Measurements from ENCODE around the gene CAMSAP1.

CAMSAP1 gene

DNA sequence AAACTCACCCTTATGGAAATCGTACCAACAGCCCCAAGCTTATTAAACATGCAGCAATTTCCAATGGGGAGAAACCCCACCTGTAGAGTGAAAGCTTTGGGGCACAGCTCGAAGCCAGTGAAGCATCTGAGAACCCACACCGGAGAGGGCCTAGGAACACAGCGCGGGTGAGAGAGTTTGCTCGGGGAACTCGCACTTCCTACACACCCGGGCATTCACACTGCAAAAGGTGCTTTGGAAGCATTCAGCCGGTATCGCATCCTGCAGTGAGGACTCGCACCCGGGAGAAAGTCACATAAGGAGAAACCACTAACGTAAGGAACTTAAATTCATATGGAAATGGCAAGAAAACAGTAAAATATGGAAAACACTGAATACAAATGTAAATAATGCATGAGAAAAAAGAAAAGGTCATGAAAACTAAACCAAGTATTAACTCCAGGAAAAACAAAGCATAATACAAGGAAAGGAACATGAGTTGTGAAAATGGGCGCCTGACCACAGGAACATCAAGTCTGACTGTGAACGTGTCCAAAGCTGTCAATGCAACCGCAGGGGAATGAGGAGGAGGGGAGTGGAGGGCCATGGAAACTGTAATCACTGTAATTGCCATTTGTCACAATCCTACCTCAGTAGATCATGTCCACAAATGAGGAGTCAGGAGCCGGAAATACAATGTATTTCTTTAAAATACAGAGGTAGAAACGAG, 28.7 kb downstream of the CAMSAP1 start:
- peak in 1 of 3 experiments; percentile 12 for DNase-seq

DNA sequence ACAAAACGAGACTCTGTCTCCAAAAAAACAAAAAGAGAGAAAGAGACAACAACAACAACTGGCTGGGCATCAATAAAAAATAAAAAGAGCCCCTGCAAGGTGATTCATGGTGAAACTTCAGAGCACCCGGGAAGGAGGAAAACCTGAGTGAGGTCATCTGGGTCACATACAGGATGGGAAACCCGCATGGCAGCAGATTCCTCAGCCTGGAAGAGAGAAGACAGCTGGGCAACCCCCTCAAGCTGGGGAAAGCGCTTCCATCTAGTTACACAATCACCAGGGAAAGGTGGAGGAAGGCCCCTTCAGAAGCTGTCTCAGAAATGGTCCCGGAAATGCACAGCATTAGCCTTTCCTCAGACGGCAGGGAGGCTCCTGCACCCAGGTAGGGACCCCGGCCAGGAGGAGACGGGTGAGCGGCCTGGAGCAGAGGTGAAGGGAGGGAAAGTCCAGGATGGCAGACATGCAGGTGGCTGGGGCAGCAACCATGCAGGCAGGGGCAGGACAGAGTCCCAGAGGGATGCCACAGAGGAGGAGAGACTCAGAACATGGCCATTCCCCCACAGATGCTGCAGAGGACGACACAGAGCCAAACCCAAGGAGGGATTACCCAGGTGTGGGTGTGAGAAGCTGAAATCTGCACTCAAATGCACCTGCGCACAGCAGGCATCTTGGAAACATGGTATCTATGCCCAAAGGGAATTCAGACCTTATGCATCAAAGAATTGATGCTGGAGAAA, 29.4 kb downstream of the CAMSAP1 start:
- DNase-seq, result no peak

DNA sequence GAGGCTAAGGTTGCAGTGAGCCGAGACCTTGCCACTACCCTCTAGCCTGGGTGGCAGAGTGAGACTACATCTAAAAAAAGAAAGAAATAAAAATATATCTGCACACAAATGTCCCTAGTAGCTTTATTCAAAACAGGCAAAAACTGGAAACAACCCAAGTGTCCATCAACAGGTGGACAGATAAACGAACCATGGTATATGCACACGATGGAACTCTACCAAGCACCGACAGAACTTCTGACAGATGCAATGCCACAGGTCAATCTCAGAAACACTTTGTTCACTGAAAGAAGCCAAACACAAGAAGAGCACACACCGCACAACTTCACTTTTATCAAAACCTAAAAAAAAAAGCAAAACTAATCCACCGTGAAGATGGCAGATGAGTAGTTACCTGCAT, 30.4 kb downstream of the CAMSAP1 start:
- DNase-seq, result no peak

DNA sequence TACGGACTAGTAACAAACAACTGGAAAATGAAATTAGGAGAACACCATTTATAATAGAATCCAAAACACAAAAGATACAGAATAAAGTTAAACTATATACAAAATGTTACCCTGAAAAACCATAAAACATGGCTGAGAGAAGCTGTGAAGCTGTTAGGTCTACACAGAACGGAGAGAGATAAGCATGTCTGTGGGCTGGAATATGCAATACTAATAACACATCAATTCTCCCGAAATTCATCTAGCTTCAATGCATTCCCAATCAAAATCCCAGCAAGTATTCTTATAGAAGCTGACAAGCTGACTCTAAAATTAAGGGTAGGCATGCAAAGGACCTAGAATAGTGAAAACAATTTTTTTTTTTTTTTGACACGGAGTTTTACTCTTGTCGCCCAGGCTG, 32.5 kb downstream of the CAMSAP1 start:
- DNase-seq, result no peak

DNA sequence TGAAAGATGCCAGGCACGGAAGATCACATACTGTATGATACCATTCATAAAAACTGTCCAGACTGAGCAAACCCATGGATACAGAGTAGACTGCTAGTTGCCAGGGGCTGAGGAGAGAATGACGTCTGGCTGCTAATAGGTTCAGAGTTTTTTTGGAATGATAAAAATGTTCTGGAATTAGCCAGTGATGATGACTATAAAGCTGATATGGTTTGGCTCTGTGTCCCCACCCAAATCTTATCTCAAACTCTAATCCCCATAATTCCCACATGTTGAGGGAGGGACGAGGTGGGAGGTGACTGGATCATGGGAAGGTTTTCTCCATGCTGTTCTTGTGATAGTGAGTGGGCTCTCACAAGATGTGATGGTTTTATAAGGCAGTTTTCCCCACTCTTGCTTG, 37.4 kb downstream of the CAMSAP1 start:
- no peak for DNase-seq

DNA sequence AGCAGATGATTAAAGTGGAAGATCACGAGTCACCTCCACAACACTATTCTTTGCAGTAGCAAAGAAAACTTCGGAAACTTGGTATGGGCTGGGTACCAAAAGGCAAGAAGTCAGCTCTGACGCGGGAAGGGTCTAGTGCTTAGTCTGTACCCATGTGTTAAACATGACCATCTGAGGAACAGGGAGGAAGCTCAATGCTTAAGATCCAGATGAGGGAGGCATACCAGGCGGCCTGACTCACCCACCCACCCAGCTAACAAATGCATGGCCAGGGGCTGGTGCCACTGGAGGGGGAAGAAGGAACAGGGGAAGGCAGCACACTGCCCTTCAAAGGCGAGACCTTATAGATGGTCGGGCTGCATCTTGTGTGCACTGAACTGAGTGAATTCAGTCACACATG, 41.8 kb downstream of the CAMSAP1 start:
- DNase-seq, result no peak

DNA sequence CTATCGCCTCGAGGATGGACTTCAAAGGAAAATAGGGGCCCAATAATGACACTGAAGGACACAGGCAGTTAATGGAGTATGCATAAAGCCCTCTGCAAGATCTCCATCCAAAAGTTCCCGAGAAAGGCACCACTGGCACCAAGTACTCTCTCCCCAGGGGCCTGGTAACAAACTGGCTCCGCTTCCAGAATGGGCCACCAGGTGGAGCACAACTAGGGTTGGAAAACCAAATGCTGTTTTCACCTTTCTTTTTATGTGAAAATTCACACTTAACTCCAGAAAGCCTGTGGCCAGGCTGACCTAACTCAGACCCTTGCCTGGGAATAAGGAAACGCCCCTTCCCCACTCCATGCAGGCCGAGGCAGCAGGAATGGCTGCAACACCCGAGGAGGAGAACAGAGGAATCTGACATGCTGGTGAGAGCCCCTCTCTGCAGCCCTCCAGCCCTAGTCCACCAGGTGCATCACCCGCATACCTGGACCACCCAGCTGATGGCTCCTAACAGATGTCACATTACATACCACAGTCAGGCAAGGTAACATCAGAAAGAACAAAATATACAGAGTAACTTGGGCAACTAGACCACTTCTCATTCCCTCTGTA, 42.8 kb downstream of the CAMSAP1 start:
- DNase-seq, result peak; percentile 9 to 61 (median 25)

DNA sequence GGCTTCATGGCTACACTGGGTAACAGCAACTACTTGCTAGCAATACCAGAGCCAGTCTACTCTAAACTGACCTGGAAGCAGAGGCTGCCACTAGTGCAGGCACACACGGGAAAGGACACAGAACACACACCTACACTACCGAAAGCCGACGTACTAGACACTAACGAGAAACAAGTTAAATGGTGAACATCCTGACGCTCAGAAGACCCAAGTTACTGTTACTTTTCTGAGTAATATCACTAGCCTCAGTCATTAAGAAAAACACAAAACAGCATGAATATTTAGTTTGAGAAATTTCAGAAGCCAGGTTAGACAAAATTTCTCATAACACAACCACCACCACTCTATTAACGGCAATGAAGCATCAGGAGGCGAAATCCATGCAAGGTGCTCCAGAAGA, 44.5 kb downstream of the CAMSAP1 start:
- no peak for DNase-seq

DNA sequence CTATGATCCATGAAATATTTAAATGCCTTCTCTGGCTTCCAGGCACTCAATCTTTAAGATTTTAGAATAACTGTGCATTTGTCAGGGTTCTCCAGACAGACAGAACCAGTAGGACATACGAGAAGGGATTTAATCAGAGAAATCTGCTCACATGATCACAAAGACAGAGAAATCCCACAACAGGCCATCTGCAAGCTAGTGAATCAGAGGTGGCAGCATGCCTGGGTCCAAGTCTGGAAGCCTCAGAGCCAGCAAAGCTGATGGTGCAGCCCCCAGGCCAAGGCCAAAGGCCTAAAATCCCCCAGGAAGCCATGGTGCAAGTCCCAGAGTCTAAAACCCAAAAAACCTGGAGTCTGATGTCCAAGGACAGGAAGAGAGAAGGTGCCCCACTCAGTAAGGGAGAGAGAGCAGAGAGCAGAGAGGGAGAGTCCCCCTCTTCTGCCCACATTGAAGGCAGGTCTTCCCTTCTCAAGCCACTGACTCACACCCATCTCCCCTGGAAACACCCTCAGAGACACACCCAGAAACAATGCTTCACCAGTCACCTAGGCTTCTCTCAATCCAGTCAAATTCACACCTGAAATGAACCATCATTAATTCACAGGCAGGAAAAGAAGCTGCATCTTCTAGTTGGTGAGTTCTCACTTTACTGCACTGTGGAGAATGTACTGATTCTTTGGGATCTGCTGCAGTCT, 48.7 kb downstream of the CAMSAP1 start:
- no peak for DNase-seq

DNA sequence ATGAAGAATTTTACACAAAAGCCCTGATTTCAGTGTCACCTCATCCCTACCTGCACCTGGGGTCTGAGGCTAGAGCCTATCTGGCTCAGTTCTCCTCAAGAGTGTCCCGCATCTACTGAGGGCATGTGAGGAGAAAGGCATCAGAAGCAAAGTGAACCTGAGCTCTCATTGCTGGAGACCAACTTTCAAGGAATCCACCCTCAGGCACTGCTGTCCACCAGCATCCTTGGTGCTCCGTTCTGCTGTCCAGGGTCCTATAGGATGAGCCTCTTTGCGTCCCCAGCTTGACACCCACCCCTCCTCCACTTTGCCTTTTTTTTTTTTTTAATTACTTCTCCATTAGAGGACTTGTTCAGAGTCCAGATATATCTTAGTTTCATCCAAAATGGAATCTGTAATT, 49.5 kb downstream of the CAMSAP1 start:
- no peak for DNase-seq

DNA sequence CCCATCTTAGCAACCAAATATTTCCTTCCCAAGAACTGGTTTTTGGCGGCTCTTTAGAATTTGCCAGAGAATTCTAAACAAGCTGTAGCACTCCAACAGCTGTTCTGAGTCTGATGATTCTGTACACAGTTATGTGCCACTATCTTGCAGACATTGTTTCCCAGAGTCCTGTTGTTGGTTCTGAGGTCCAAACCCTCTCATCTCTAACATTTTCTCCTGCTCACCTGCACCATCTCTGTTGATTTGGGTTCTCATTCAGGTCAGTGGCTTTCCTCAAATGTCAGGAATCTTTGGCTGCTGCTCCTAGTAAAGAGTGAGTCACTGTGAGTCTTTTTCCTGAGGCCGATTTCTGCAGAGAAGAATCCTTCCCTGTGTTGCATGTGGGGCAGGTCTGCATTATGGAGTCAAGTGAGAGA, 50.0 kb downstream of the CAMSAP1 start:
- no peak for DNase-seq

DNA sequence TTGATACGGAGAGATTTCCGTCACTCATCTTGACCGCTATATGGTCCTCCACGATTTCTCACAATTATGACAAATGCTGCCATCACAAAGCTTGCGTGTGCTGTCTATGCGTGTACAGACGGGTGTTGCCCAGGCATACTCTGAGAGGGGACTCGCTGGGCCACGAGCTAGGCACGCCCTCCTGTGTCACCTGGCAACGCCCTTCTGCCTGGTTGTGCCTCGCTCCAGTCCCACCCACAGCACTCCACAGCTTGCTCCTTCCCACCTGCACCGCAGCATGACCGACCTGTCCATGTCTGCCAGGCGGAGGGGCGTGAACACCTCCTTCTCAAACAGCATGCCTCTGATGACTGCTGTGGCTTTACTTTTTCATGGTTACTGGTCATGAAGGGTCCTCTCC, 55.6 kb downstream of the CAMSAP1 start:
- DNase-seq, result peak in 1 of 3 experiments; percentile 65

DNA sequence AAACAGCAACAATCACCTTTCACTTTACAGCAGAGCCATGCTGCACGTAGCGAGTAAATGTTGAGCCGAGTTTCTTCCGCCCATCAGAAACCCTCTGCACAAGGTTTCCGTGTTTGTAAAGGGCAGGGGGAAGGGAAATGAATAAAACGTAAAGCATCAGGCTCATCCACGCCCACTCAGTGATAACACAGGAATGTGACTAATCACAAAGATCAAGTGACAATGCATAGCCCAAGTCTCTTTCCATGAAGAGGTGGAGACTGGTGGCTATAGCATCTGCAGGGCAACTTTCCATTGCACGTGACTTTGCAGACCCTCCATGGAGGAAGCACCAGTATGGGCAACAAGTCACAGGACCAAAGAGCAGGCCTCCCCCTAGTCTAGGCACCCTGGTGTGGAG, 56.6 kb downstream of the CAMSAP1 start:
- no peak for DNase-seq

DNA sequence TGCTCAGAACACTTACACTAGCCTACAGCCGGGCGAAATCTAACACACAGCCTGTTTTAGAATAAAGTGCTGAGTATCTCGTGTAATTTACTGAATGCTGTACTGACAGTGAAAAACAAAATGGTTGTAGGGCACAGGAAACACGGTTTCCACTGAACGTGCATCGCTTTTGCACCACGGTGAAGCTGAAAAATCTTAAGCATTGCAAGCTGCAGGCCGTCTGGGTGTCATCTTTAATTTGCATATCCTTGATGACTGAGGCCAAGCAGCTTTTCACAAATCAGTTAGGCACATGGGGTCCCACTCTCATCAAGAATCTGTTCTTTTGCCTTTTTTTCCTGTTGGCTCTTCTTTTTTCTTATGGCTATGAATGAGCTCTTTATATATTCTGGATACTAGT, 58.2 kb downstream of the CAMSAP1 start:
- DNase-seq, result no peak

DNA sequence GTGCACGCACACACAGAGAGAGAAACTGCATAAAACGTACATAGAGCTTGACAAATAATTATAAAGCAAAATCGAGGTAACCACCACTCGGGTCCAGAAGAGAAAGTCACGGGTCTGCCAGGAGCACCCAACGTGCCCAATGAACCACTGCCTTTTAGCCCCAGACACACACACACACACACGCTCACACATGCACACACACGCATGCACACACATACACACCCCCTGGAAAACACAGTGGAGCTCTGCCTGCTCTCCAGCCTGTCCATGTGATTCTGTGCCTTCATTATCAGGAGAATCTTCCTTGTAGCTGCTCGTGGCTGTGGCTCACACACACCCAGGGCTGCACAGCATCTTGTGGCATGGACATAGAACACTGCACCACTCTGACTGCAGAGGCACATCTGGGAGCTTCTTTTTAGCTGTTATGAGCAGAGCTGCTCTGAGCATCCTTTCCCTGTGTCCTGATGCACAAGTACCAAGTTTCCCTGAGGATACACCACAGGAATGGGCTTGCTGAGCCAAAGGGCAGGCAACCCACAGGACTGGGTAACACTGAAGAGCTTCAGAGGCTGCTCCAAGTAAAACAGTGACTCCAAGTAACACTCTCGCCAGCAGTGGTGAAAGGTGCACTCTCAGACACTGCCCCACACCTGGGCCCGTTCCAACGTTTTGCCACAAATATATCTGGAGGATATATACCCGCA, 58.9 kb downstream of the CAMSAP1 start:
- no peak for DNase-seq

DNA sequence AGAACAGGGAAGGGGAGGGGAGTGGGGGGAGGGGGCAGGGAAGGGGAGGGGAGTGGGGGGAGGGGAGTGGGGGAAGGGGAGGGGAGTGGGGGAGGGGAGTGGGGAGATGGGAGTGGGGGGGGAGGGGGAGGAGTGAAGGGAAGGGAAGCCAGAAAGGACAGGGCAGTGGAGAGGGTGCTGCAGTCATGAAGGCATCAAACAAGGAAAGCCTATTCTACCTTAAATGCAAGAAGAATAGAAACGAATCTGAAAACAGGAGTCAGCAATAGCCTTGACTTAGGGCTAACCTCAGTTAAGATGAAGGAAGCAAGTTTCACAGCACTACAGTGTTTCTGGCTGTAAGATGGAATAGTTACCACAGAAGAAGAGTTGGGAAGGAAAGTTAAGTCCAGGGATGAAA, 59.5 kb downstream of the CAMSAP1 start:
- DNase-seq, result peak in 1 of 3 experiments; percentile 9

DNA sequence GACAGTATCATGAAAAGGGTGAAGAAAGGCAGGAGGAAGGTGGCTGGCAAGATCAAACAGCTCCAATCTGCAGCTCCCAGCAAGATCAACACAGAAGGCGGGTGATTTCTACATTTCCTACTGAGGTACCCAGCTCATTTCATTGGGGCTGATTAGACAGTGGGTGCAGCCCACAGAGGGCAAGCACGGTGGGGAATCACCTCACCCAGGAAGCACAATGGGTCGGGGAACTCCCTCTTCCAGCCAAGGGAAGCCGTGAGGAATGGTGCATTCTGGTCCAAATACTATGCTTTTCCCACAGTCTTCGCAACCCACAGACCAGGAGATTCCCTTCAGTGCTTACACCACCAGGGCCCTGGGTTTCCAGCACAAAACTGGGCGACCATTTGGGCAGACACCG, 66.8 kb downstream of the CAMSAP1 start:
- DNase-seq, result no peak

DNA sequence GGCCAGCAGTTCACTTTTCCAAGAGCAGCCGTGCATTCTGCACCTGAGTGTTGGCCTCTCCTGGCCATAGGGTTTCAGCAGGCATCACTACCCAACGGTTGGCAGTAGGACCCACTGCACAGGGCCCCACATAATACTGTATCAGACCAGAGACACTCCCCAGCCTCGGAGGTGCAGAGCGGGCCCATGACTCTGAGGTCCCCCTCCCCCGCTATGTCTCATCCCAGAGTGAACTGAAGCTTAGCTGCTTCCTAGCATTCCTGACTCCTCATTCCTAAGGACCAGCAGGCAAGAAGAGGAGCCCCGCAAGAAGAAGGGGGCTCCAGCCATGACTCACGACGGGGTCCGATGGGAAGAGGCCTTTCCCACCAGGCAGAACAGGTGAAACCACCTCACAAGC, 67.2 kb downstream of the CAMSAP1 start:
- DNase-seq, result no peak

DNA sequence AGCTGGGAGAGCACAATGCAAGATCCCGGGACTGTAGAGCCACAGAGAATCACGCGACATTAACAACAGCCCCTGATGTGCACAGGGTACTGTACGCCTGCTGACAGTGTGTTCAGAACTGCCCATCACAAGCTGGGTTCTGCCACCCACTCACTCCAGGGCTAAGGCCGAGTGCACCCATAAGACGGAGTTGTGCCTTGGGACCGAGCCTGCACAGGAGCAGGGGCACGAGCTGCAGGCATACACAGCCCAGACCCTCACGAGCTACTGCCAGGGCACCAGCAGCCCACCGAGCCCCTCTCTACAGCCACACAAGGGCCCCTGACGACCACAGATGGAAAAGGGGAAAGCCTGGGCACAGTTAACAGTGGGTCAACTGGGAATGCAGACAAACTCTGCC, 67.8 kb downstream of the CAMSAP1 start:
- no peak for DNase-seq

DNA sequence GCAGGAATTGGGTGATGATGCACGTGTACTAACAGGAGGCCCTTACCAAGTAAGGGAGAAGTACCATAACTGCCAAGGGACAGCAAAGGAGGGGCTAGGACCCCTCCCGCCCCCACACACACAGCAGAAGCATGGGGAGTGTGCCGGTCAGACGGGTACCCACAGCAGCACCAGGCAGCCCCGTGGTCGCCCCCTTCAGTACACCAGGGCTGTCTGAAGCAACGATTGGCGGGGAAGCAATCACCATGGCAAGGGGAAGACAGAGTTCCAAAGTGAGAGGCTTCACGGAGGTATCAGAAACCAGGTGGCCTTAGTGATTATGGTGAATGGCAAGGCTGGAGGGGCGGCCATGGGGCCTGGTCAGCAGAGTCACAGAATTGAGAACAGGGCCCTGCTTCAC, 72.2 kb downstream of the CAMSAP1 start:
- DNase-seq, result no peak

DNA sequence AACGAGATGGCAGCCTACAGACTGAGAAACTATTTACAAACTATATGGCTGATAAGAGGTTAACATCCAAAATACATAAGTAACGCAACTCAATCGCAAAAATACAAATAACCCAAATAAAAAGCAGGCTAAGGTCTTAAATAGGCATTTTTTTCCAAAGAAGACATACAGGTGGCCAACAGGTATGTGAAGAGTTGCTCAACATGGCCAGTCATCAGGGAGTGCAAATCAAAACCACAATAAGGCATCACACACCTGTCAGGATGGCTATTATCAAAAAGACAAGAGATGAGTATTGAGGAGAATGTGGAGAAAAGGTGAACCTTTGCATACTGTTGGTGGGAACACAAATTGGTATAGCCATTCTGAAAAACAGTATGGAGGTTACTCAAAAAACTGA, 73.5 kb downstream of the CAMSAP1 start:
- DNase-seq, result no peak

DNA sequence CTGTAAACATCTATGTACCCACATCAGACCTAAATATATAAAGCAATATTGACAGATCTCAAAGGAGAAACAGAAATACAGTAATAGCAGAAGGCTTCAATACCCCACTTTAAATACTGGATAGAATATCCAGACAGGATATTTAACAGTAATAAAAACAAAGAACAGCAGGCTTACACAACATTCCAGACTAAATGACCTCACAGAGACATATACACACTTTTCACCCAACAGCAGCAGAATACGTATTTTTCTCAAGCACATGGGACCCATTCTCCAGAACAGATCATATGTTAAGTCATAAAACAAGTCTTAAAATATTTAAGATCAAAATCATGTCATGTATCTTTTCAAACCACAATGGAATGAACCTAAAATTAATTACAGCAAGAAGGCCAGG, 76.8 kb downstream of the CAMSAP1 start:
- no peak for DNase-seq

DNA sequence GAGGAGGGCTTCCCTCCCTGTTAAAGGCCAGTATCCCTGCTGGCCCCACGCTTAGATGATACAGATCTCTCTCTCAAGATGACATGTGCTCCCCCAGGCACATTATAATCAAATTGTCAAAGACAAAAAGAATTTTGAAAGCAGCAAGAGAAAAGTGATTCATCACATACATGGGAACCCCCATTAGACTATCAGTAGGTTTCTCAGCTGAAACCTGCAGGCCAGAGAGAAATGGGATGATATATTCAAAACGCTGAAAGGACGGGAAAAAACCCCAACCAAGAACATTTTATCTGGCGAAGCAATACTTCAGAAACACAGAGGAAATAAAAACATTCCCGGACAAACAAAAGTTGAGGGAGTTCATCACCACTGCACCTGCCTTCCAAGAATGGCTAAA, 78.7 kb downstream of the CAMSAP1 start:
- no peak for DNase-seq
